Astrocyte (in vitro differentiated cells and primary cell): Measurements from ENCODE around the gene TMEM31. TPM values are rescaled to one million over a fixed set of nuclear protein-coding genes. Genes with fewer than 3 reads are reported as not detected.

Experiments used
- DNase-seq: peaks from one replicate; pipeline ENCODE4 v3.0.0-alpha.2; 2010; ENCODE audit warnings: low read depth
- FAIRE-seq: peaks from 2 replicates; lab custom pipeline; 2011; peaks lifted over from hg19 to GRCh38; lab: Jason Lieb, UNC
- H2AFZ ChIP-seq: 2 replicates; pipeline ENCODE4 v1.6.0; 2012; ENCODE audit warnings: low read depth, low read length, inconsistent platforms
- H3K27ac ChIP-seq: 2 replicates; pipeline ENCODE4 v1.5.1; 2011; ENCODE audit warnings: low read depth, low read length, inconsistent platforms
- H3K27me3 ChIP-seq: 2 replicates; pipeline ENCODE4 v1.6.0; 2011; ENCODE audit warnings: low read length, inconsistent platforms; ENCODE audit not compliant: insufficient read depth
- H3K36me3 ChIP-seq: 2 replicates; pipeline ENCODE4 v1.5.1; 2011; ENCODE audit warnings: low read length, inconsistent platforms; ENCODE audit not compliant: insufficient read depth
- H3K4me1 ChIP-seq: 2 replicates; pipeline ENCODE4 v1.5.1; 2011; ENCODE audit warnings: low read length, inconsistent platforms; ENCODE audit not compliant: insufficient read depth
- H3K4me2 ChIP-seq: 2 replicates; pipeline ENCODE4 v1.6.0; 2012; ENCODE audit warnings: low read length, inconsistent platforms
- H3K4me3 ChIP-seq: 2 replicates; pipeline ENCODE4 v1.5.1; 2011; ENCODE audit warnings: low read depth, mild to moderate bottlenecking, low read length, inconsistent platforms; ENCODE audit not compliant: insufficient read depth
- H3K79me2 ChIP-seq: 2 replicates; pipeline ENCODE4 v1.6.0; 2012; ENCODE audit warnings: mild to moderate bottlenecking, low read length, inconsistent platforms; ENCODE audit not compliant: insufficient read depth
- H3K9ac ChIP-seq: 2 replicates; pipeline ENCODE4 v1.6.0; 2012; ENCODE audit warnings: mild to moderate bottlenecking, low read length, inconsistent platforms
- H3K9me3 ChIP-seq: 2 replicates; pipeline ENCODE4 v1.5.1; 2012; ENCODE audit warnings: low read depth, mild to moderate bottlenecking, low read length, inconsistent platforms; ENCODE audit not compliant: insufficient read depth
- H4K20me1 ChIP-seq: 2 replicates; pipeline ENCODE4 v1.6.0; 2012; ENCODE audit warnings: low read length, inconsistent platforms; ENCODE audit not compliant: insufficient read depth
- H3K27ac Mint-ChIP-seq: one replicate; pipeline ENCODE4 v1.8.0; 2021; ENCODE audit warnings: mild to moderate bottlenecking, mixed read lengths; ENCODE audit not compliant: unreplicated experiment
- H3K27me3 Mint-ChIP-seq: one replicate; pipeline ENCODE4 v1.8.0; 2021; ENCODE audit warnings: low read depth, mixed read lengths; ENCODE audit not compliant: unreplicated experiment
- H3K36me3 Mint-ChIP-seq: one replicate; pipeline ENCODE4 v1.8.0; 2021; ENCODE audit warnings: low read depth, mixed read lengths; ENCODE audit not compliant: unreplicated experiment
- H3K4me1 Mint-ChIP-seq: one replicate; pipeline ENCODE4 v1.8.0; 2021; ENCODE audit warnings: low read depth, mixed read lengths; ENCODE audit not compliant: unreplicated experiment
- H3K4me3 Mint-ChIP-seq: one replicate; pipeline ENCODE4 v1.8.0; 2021; ENCODE audit warnings: mild to moderate bottlenecking, moderate library complexity, mixed read lengths; ENCODE audit not compliant: unreplicated experiment
- H3K9me3 Mint-ChIP-seq: one replicate; pipeline ENCODE4 v1.8.0; 2021; ENCODE audit warnings: mild to moderate bottlenecking, mixed read lengths; ENCODE audit not compliant: unreplicated experiment
- CTCF ChIP-seq: IDR thresholded peaks from 2 replicates; pipeline ENCODE4 v1.5.1; 2011; ENCODE audit warnings: low read depth, mild to moderate bottlenecking, inconsistent platforms, low read length, moderate library complexity; ENCODE audit not compliant: insufficient read depth
- EZH2 ChIP-seq: IDR thresholded peaks from 2 replicates; pipeline ENCODE4 v1.6.1; 2012; ENCODE audit warnings: mild to moderate bottlenecking, low read length, inconsistent platforms; ENCODE audit not compliant: insufficient read depth
- total RNA-seq: library from RNA; stranded (reverse); gene quantifications from 2 replicates; pipeline ENCODE4 v1.2.1, GENCODE V29; 2021

Gene TMEM31
- total RNA-seq, 1 donor from 2014 or later: 0.43 TPM

DNA sequence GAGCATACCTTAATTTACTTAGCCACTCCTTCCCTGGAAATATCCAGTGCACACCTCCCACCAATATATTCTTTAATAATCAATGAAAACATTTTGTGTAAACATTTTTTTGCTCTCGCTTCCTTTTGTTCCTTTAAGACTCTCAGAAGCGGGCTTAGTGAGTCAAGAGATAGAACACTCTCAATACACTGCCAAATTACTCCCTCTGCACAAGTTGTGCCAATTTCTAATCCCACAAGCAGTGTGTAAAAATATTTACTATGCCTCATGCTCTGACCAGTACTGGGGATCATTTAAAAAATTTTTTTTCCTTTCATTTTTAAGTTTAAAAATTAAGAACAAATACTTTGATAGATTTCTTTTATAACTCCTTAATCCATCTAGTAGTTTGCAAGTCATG is 29.3 kb upstream of the TMEM31 start:
- Histone ChIP-seq H3K9me3 (no peaks in the 10 kb centered on the region), H3K79me2 (peaks cover 57% of the 10 kb centered on the region), H3K4me3 (no peak overlapping the region), H3K27ac (no peak overlapping the region), H3K27me3 (no peaks in the 10 kb centered on the region), H4K20me1 (peaks cover 56% of the 10 kb centered on the region), H3K4me1 (peaks cover 15% of the 10 kb centered on the region), H3K9ac (no peak overlapping the region), H3K36me3 (peaks cover 52% of the 10 kb centered on the region), H2AFZ (no peak overlapping the region), H3K4me2 (no peak overlapping the region)
- H3K36me3 Mint-ChIP-seq: peaks cover 3% of the 10 kb centered on the region
- H3K27me3 Mint-ChIP-seq: no peaks in the 10 kb centered on the region
- no peak for TF ChIP-seq CTCF
- TF ChIP-seq EZH2: no peak
- H3K27ac Mint-ChIP-seq: no peak overlapping the region
- no peak for FAIRE-seq
- no peaks in the 10 kb centered on the region for H3K9me3 Mint-ChIP-seq
- DNase-seq: peak; percentile 19
- H3K4me1 Mint-ChIP-seq: peaks cover 22% of the 10 kb centered on the region
- no peak overlapping the region for H3K4me3 Mint-ChIP-seq

DNA sequence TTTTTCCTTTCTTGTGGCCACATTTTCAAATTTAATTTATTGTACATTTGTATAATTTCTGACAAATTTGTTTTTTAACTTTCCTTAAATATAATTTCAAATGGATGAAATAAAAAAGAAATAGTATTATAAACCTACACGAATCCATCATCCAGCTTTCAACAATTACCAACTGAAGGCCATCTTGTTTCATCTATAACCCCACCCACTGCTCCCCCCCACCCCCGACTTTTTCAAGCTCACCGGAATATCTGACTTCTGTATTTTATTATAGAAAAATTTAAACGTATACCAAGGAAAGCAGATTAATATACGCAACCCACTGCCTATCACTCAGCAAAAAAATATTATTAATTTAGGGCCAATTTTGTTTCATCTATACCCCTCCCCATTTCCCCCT is 25.3 kb upstream of the TMEM31 start:
- no peak overlapping the region for H3K4me3 Mint-ChIP-seq

More for the DNA sequence above, 25.3 kb upstream of the TMEM31 start:
- H2AFZ ChIP-seq: no peak overlapping the region
- H3K27ac Mint-ChIP-seq: peak overlapping the region; percentile 97
- TF ChIP-seq EZH2: no peak
- TF ChIP-seq CTCF: no peak
- no peaks in the 10 kb centered on the region for H3K9me3 Mint-ChIP-seq
- peaks cover 24% of the 10 kb centered on the region for H4K20me1 ChIP-seq
- peaks cover 49% of the 10 kb centered on the region for H3K79me2 ChIP-seq
- peak overlapping the region; percentile 99 for H3K4me3 ChIP-seq
- peaks cover 5% of the 10 kb centered on the region for H3K4me1 Mint-ChIP-seq
- FAIRE-seq: no peak
- no peaks in the 10 kb centered on the region for H3K27me3 ChIP-seq
- no peak for DNase-seq
- H3K27ac ChIP-seq: peak overlapping the region; percentile 99
- H3K36me3 ChIP-seq: peaks cover 29% of the 10 kb centered on the region
- H3K9ac ChIP-seq: peak overlapping the region; percentile 100
- H3K4me2 ChIP-seq: peak overlapping the region; percentile 86
- peaks cover 10% of the 10 kb centered on the region for H3K4me1 ChIP-seq
- no peaks in the 10 kb centered on the region for H3K27me3 Mint-ChIP-seq
- H3K9me3 ChIP-seq: no peaks in the 10 kb centered on the region
- H3K36me3 Mint-ChIP-seq: no peaks in the 10 kb centered on the region
